Lung microvascular endothelial cell (primary cell): Measurements from ENCODE around the gene PIK3CD. TPM values are rescaled to one million over a fixed set of nuclear protein-coding genes. Genes with fewer than 3 reads are reported as not detected.
A peak's percentile ranks its signal among the peaks of the same experiment; 100 is the strongest.

ENCODE experiments used
- DNase-seq, 2 donors: peaks; one replicate each; pipeline versions ENCODE4 v3.0.0 to v3.0.0-alpha.2; 2010; ENCODE audit warnings: low read depth in 2 of 2
- total RNA-seq: library from RNA; depleted of rRNA; stranded (reverse); fragments of >200 nt; gene quantifications from 2 replicates; pipeline ENCODE4 v1.2.1, GENCODE V29; 2014

The PIK3CD gene
- total RNA-seq, result 2.4 and 2.8 TPM in 2 replicates

- DNase-seq, result peak; percentile 24 to 35
These were observed at the start of gene PIK3CD for GRCh38 chr1:9651565-9652378. PIK3CD (plus strand) TSS chr1:9651731; CDS start chr1:9710456, 58,725 bp downstream.

- DNase-seq, result no peak
These were observed 49.4 kb upstream of the PIK3CD start for GRCh38 chr1:9601942-9602793.

DNA sequence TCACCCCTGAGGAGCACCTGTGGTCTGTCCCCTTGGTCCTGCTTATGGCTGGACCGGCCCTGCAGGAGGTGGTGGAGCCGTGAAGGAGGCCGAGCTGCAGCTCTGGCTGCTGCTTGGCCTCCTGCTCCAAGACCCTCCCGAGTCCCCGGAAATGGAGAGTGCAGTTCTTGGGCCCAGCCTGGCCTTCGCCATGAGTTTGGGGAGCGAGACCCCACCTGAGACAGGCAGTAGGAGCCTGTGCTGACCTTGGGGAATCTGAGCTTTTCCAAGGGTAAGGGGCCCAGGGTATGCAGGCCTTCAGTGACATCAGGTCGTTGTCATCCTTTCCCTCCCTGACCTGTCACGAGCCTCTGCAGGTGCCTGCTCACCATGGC, 48.8 kb upstream of the PIK3CD start:
- DNase-seq, result no peak

DNA sequence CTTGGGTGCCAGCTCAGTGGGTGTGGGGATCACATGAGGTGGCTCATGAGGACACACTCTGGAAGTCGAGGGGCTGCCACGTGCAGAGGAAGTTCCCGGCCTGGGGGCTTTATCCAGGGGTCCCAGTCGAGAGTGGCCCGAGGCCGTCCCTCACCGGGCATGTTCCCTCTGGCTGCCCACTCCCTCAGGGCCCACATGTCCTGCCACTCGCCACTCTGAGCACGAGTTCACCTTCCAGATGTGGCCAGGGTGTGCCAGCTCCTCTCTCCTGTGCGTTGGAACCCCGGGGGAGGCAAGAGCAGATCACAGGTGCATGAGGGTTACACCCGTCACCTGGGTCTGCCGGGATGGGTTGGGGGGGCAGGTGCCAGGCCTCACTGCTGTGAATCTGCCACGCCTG, 48.2 kb upstream of the PIK3CD start:
- no peak for DNase-seq

- DNase-seq, result no peak
These were observed 47.5 kb upstream of the PIK3CD start for GRCh38 chr1:9603766-9604753.

DNA sequence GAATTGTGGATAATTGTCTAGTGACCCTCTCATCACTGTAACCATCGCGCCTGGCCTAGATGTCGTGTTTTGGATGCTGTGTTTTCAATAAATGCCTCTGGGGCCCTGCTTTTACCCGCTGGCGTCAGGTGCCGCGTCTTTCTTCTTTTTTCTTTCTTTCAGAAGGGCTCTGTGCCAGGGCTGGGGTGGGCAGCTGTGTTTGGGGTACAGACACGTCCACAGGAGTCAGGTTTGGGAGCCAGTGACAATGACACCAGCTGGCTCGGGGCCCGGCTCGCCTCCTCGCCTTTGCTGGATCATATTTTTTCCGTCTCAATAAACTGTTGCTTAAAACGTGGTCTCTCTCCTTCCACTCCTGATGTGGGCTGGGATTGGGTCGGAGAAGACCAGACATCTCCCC, 46.7 kb upstream of the PIK3CD start:
- DNase-seq, result no peak

- DNase-seq, result no peak
These were observed 45.5 kb upstream of the PIK3CD start for GRCh38 chr1:9605946-9606455.

- DNase-seq, result no peak
These were observed 45.1 kb upstream of the PIK3CD start for GRCh38 chr1:9606458-9606857.

DNA sequence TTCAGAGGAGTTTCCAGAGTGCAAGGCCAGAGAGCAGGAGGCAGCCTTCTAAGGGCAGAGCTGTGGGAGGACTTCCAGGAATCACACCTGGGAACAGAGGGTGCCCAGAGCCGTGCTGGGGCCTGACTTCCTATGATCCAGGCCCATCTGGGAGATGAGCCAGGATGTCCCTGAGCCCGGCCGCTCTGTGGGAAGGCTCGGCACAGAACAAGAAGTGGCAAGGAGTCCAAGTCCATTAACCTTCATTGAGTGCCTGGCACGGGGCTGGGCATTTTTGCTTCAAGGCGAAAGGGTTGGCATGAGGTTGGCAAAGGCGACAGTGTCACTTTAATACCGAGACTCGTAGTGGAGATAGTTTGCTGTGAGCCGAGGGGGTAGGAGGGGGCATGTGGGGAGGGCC, 44.6 kb upstream of the PIK3CD start:
- DNase-seq, result no peak

- no peak for DNase-seq
These were observed 44.2 kb upstream of the PIK3CD start for GRCh38 chr1:9607352-9607751.

GRCh38 chr1:9609998-9610397, 41.5 kb upstream of the PIK3CD start:
- no peak for DNase-seq

DNA sequence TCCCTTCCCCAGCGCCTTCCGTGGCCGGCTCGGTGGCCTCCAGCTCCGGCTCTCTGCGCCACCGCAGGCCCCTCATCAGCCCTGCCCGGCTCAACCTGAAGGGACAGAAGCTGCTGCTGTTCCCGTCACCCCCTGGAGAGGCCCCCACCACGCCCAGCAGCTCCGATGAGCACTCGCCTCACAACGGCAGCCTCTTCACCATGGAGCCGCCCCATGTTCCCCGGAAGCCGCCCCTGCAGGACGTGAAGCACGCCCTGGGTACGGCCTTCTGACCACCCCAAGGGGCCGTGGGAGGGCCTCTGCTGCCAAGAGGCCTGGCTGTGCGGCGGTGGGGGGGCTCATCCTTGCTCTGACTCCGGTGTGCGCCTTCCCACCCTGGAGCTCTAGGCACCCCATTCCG, 41.0 kb upstream of the PIK3CD start:
- no peak for DNase-seq

DNA sequence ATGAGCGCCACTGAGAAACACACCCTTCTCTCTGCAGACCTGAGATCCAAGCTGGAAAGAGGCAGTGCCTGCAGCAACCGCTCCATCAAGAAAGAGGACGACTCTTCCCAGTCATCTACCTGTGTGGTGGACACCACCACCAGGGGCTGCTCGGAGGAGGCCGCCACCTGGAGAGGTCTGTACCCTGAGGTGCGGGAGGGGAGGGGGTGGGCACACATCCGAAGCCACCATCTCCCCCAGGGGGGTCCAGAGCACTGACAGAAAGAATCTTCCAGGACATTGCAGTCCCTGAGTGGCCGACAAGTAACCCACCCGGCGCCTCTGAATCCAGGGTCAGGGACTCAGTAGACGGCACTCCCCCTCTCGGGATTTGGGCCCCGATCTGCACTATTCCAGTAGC, 39.8 kb upstream of the PIK3CD start:
- DNase-seq, result no peak

DNA sequence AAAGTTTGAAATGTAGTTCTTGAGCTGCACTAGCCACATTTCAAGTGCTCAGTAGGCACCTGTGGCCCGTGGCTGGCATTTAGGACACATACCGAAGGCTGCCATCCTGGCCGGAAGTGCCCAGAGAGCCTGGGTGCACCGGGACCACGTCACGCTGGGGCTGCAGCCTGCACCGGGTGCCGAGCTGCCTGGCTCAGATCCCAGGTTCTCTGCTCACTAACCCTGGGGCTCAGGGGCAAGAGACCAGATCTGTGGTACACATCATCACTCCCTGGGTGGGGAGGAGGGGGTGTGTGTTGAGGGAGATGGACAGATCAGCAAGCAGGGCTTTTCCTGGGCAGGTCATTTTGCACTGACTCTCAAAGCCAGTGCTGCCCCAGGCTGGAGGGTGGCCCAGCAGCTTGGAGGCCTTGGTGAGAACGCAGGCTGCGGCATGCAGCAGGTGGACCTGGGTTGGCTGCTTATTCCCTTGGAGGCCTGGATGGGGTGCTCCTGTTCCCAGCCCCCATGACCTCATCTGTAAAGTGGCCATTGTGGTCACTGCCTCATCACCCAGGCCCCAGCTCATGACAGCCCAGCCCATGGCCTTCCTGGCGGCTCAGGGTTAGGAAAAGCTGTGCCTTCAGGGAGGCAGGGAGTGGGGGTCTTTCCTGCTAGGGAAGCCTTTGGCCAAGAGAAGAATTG, 39.2 kb upstream of the PIK3CD start:
- DNase-seq, result no peak

DNA sequence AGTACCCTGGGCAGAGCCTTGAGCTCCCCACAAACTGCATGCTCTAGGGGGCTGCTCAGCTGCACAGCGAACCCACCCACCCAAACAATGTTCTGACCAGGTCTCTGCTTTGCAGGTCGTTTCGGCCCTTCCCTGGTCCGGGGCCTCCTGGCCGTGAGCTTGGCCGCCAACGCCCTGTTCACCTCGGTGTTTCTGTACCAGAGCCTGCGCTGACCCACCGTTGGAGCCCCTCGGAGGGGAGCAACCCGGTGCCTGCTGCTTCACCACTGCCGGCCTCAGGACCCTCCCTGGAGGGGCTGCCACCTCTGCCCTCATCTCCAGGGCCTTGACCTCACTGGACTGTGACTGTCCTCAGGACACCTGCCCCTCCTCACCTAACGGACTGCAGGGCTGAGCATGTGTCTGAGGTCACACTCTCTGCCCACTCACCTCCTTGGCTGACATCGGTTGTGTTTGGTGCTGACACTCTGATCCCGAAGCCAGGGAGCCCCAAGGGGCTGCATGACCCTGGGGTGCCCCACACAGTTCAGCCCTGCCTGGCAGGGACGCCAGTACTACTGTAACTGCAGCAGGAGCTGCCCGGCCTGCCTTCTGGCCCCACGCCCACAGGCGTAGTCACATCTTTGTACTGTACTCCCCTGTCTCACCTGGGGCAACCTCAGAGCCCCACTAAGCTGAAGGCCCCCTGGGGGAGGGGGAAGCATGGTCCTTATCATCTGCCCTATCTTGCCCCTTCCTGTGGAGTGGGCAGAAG, 38.5 kb upstream of the PIK3CD start:
- DNase-seq, result no peak

- no peak for DNase-seq
These were observed 37.8 kb upstream of the PIK3CD start for GRCh38 chr1:9613625-9614299.

- peak; percentile 49 to 54 for DNase-seq
These were observed 36.0 kb upstream of the PIK3CD start for GRCh38 chr1:9615316-9616063.

- DNase-seq, result no peak
These were observed 32.4 kb upstream of the PIK3CD start for GRCh38 chr1:9618909-9619679.
